OCI-LY7 (cell line): ENCODE measurements around the gene CTSO.

Experiments used
- EZH2phosphoT487 ChIP-seq: fragments of 200-600 bp; sonication (generic); IDR thresholded peaks from 2 replicates; pipeline ENCODE4 v1.6.1; 2018; ENCODE audit warnings: low read depth, borderline replicate concordance, mild to moderate bottlenecking, mixed run types, antibody characterized with exemption, low read length, moderate library complexity, mixed read lengths
- TF ChIP-seq, protein P1 (sequence below): fragments of 200-600 bp; sonication (generic); conservative IDR thresholded peaks from 2 replicates; pipeline ENCODE4 v1.5.1; 2014; ENCODE audit warnings: mild to moderate bottlenecking, antibody characterized with exemption, low read length, moderate library complexity, mixed read lengths

DNA sequence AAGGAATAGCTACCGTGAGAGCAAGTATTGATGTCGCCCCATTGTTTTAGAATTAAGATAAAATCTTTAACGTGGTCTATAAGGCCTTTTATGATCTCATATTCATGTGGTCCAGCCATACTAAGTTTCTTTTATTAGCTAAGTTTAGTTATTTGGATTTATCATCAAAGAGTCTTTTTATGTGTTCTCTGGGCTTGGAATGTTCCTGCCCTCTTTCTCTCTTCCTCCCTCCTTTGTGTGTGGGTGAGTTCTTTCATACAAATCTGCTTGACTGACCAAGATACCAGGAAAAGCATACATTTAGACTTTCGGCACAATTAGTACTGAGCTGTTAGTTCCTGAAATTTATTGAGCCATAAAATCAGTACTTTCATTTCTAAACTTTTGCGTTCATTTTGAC, 38.9 kb downstream of the CTSO start:
- TF ChIP-seq, protein P1, sequence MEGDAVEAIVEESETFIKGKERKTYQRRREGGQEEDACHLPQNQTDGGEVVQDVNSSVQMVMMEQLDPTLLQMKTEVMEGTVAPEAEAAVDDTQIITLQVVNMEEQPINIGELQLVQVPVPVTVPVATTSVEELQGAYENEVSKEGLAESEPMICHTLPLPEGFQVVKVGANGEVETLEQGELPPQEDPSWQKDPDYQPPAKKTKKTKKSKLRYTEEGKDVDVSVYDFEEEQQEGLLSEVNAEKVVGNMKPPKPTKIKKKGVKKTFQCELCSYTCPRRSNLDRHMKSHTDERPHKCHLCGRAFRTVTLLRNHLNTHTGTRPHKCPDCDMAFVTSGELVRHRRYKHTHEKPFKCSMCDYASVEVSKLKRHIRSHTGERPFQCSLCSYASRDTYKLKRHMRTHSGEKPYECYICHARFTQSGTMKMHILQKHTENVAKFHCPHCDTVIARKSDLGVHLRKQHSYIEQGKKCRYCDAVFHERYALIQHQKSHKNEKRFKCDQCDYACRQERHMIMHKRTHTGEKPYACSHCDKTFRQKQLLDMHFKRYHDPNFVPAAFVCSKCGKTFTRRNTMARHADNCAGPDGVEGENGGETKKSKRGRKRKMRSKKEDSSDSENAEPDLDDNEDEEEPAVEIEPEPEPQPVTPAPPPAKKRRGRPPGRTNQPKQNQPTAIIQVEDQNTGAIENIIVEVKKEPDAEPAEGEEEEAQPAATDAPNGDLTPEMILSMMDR, result no peak
- TF ChIP-seq EZH2phosphoT487, result no peak
